ENCODE data around the gene WNT9A. TPM values are rescaled to one million over a fixed set of nuclear protein-coding genes. Genes with fewer than 3 reads are reported as not detected.
A peak's percentile ranks its signal among the peaks of the same experiment; 100 is the strongest.

WNT9A gene
- polyA plus RNA-seq, 3 donors: not detected

DNA sequence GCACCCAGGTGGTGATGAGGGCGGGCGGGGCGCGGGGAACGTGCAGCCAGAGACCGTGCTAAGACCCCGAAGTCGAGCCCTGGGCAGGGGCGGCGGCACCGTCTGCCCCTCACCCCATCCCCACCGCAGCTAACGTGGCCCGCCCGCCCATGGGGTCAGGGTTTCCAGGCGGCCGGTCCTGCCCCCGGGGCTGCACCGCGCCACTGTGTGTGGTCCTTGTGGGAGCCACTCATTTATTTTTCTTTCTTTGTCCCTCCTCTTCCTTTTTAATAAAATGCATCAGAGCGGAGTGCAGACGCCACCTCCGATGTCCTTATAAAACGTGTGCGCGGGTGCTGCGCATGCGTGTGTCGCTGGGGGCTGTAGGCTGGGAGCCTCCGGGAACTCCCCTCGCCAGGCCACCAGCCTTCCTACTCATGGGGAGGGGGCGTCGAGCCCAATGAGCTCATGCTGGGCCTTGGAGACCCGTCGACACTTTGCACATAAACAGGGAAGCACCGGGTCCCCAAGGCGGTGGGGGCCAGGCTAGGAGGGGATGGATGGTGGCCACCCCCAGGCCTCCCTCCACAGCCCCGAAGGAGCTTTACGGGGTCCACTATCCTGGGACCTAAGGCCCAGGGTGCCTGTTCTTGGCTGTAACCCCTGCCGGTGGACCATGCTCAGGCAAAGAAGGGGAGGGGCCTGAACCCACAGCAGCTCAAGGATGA lies 59.9 kb downstream of the WNT9A start:
- Mint-ChIP-seq H3K4me3 (peak overlapping the region; percentile 78 to 84), H3K9me3 (peaks cover 0 to 1% (median 0%) of the 10 kb centered on the region in 7 donors), H3K4me1 (peaks cover 12% of the 10 kb centered on the region), H3K36me3 (no peaks in the 10 kb centered on the region), H3K27ac (peak overlapping the region in 2 of 7 donors; percentile 37 to 42), H3K27me3 (ENCODE audit: low read depth in 3 of 3) (peaks cover 2 to 3% (median 2%) of the 10 kb centered on the region in 3 donors)
- Histone ChIP-seq H3K4me3 (replicated peaks in 1 of 3; ENCODE audit: low read depth in 2 of 3, low read length in 3 of 3) (peak overlapping the region; percentile 55 to 81 (median 71)), H3K27me3 (ENCODE audit: control insufficient read depth in 2 of 2, insufficient read depth in 2 of 2, low read length in 2 of 2) (peaks cover 0 to 4% of the 10 kb centered on the region in 2 donors), H3K79me2 (ENCODE audit: insufficient read depth, low read length) (no peaks in the 10 kb centered on the region), H3K36me3 (replicated peaks in 1 of 2; ENCODE audit: control insufficient read depth in 1 of 2, insufficient read depth in 2 of 2, low read length in 2 of 2) (no peaks in the 10 kb centered on the region), H3K9ac (ENCODE audit: insufficient read depth, low read length, poor library complexity, severe bottlenecking) (peak overlapping the region; percentile 77), H3K27ac (ENCODE audit: low read depth in 1 of 2, low read length in 2 of 2) (peak overlapping the region in 1 of 2 donors; percentile 64), H2AFZ (ENCODE audit: insufficient read depth, low read depth, low read length, poor library complexity, severe bottlenecking) (peak overlapping the region; percentile 99), H3K4me2 (replicated peaks; ENCODE audit: extremely low read depth, low read length, poor library complexity, severe bottlenecking) (peak overlapping the region; percentile 93), H4K20me1 (ENCODE audit: insufficient read depth, low read length) (no peaks in the 10 kb centered on the region), H3K4me1 (ENCODE audit: control insufficient read depth in 1 of 2, insufficient read depth in 2 of 2, low read length in 2 of 2) (peaks cover 5 to 23% of the 10 kb centered on the region in 2 donors), H3K9me3 (replicated peaks in 1 of 2; ENCODE audit: control insufficient read depth in 1 of 2, insufficient read depth in 1 of 2, low read length in 2 of 2) (no peaks in the 10 kb centered on the region)
- intact Hi-C loops (cut with micrococcal nuclease): no loop called here
- peak in 1 of 3 donors; percentile 7 for DNase-seq
- TF ChIP-seq, protein P1, sequence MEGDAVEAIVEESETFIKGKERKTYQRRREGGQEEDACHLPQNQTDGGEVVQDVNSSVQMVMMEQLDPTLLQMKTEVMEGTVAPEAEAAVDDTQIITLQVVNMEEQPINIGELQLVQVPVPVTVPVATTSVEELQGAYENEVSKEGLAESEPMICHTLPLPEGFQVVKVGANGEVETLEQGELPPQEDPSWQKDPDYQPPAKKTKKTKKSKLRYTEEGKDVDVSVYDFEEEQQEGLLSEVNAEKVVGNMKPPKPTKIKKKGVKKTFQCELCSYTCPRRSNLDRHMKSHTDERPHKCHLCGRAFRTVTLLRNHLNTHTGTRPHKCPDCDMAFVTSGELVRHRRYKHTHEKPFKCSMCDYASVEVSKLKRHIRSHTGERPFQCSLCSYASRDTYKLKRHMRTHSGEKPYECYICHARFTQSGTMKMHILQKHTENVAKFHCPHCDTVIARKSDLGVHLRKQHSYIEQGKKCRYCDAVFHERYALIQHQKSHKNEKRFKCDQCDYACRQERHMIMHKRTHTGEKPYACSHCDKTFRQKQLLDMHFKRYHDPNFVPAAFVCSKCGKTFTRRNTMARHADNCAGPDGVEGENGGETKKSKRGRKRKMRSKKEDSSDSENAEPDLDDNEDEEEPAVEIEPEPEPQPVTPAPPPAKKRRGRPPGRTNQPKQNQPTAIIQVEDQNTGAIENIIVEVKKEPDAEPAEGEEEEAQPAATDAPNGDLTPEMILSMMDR (IDR thresholded peaks at IDR 0.05): no peak
- WGBS (ENCODE audit: insufficient coverage): 39% methylated on average over 19 of the region's 40 CpGs

DNA sequence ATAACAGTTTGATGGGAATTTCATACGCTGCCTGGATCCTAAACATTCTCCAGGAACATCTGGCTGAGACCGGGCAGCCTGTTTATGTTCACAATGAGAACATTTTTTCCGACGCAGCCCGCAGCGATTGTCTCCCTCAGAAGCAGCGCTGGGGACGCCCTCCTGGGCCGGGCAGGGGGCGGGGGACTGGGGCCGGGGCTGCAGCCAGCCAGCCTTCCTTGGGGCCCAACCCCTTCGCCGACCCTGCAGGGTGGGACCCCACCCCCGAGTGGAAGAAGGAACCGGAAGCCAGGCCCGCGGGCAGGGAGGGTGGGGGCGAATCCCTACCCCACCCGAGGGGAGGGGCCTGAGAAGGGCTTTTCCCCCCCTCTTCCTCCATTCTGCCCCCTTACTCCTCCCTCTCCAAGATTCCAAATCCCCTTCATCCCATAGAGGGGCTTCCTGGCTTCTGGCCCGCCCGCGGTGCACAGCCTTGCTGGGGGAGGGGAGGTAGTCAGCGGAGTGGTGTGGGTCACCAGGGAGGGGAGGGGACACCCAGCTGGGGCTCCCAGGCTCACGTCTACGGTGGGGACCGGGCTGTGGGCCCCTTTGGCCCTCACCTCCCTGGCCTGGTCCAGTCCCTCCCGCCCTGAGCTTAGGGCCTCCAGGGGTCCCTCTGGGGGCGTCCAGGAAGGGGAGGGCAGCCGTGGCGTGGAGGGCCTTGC lies 60.6 kb downstream of the WNT9A start:
- Mint-ChIP-seq H3K9me3 (peaks cover 0 to 1% (median 0%) of the 10 kb centered on the region in 7 donors), H3K27me3 (ENCODE audit: low read depth in 3 of 3) (peaks cover 2 to 4% (median 3%) of the 10 kb centered on the region in 3 donors), H3K27ac (no peak overlapping the region), H3K4me3 (peak overlapping the region; percentile 72 to 84), H3K4me1 (peaks cover 12% of the 10 kb centered on the region), H3K36me3 (no peaks in the 10 kb centered on the region)
- Histone ChIP-seq H3K9ac (ENCODE audit: insufficient read depth, low read length, poor library complexity, severe bottlenecking) (peak overlapping the region; percentile 77), H4K20me1 (ENCODE audit: insufficient read depth, low read length) (no peaks in the 10 kb centered on the region), H2AFZ (ENCODE audit: insufficient read depth, low read depth, low read length, poor library complexity, severe bottlenecking) (peak overlapping the region; percentile 99), H3K9me3 (replicated peaks in 1 of 2; ENCODE audit: control insufficient read depth in 1 of 2, insufficient read depth in 1 of 2, low read length in 2 of 2) (no peaks in the 10 kb centered on the region), H3K36me3 (replicated peaks in 1 of 2; ENCODE audit: control insufficient read depth in 1 of 2, insufficient read depth in 2 of 2, low read length in 2 of 2) (no peaks in the 10 kb centered on the region), H3K4me3 (replicated peaks in 1 of 3; ENCODE audit: low read depth in 2 of 3, low read length in 3 of 3) (peak overlapping the region; percentile 55 to 81 (median 71)), H3K27me3 (ENCODE audit: control insufficient read depth in 2 of 2, insufficient read depth in 2 of 2, low read length in 2 of 2) (peaks cover 0 to 4% of the 10 kb centered on the region in 2 donors), H3K79me2 (ENCODE audit: insufficient read depth, low read length) (no peaks in the 10 kb centered on the region), H3K4me2 (replicated peaks; ENCODE audit: extremely low read depth, low read length, poor library complexity, severe bottlenecking) (peak overlapping the region; percentile 93), H3K4me1 (ENCODE audit: control insufficient read depth in 1 of 2, insufficient read depth in 2 of 2, low read length in 2 of 2) (peaks cover 5 to 23% of the 10 kb centered on the region in 2 donors), H3K27ac (ENCODE audit: low read depth in 1 of 2, low read length in 2 of 2) (peak overlapping the region in 1 of 2 donors; percentile 64)
- TF ChIP-seq, protein P1 (IDR thresholded peaks at IDR 0.05): no peak
- intact Hi-C loops (cut with micrococcal nuclease): no loop called here
- DNase-seq: peak in 1 of 3 donors; percentile 1
- 4% methylated on average over 14 of the region's 30 CpGs for WGBS (ENCODE audit: insufficient coverage)

Measured in CD14-positive monocyte (primary cell).